Upper lobe of right lung (tissue), 1 donor: Measurements from ENCODE around the gene OR2K2. TPM values are rescaled to one million over a fixed set of nuclear protein-coding genes. Genes with fewer than 3 reads are reported as not detected.

Experiments
- ATAC-seq: fragments of 200-7000 bp; cut with Tn5 transposase; one replicate; pipeline ENCODE4 v1.9.1; 2020; ENCODE audit warnings: mild to moderate bottlenecking, moderate library complexity
- DNase-seq: peaks from one replicate; pipeline ENCODE4 v3.0.0-alpha.2; 2020
- H3K27ac ChIP-seq: fragments of 200-600 bp; one replicate; pipeline ENCODE4 v1.8.0; 2022
- H3K27me3 ChIP-seq: fragments of 200-600 bp; one replicate; pipeline ENCODE4 v1.8.0; 2022; ENCODE audit warnings: mild to moderate bottlenecking
- H3K36me3 ChIP-seq: fragments of 200-600 bp; one replicate; pipeline ENCODE4 v1.8.0; 2022
- H3K4me1 ChIP-seq: fragments of 200-600 bp; one replicate; pipeline ENCODE4 v1.8.0; 2022
- H3K4me3 ChIP-seq: fragments of 200-600 bp; one replicate; pipeline ENCODE4 v1.8.0; 2022; ENCODE audit warnings: mild to moderate bottlenecking
- H3K9me3 ChIP-seq: fragments of 200-600 bp; one replicate; pipeline ENCODE4 v1.8.0; 2022
- intact Hi-C: fragments of 100-400 bp; cut with DNase I; formaldehyde crosslinking; loops from one replicate; pipeline ENCODE4 v1.11.0; 2022
- long read RNA-seq: library from polyadenylated mRNA; unstranded; transcript quantifications from one replicate; pipeline ENCODE4 v2.0.0, GENCODE V29; 2021
- total RNA-seq: library from RNA; stranded (reverse); fragmentation: NEBNext Ultra II Directional; extraction: Animal tissue kit (Norgen Biotek cat#: 25700); gene quantifications from one replicate; pipeline ENCODE4 v1.2.1, GENCODE V29; 2021
- TF ChIP-seq, protein P1 (sequence below): fragments of 200-600 bp; IDR thresholded peaks from one replicate; pipeline ENCODE4 v1.8.0; 2022; ENCODE audit warnings: antibody characterized with exemption
- donor health status: DM: no; HTN: yes; CAD: no; lungs with severe emphysema.

Gene OR2K2, protein sequence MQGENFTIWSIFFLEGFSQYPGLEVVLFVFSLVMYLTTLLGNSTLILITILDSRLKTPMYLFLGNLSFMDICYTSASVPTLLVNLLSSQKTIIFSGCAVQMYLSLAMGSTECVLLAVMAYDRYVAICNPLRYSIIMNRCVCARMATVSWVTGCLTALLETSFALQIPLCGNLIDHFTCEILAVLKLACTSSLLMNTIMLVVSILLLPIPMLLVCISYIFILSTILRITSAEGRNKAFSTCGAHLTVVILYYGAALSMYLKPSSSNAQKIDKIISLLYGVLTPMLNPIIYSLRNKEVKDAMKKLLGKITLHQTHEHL
- total RNA-seq, result not detected
- long read RNA-seq, result 0 reads

- intact Hi-C loops, result no loop called here
- TF ChIP-seq, protein P1, sequence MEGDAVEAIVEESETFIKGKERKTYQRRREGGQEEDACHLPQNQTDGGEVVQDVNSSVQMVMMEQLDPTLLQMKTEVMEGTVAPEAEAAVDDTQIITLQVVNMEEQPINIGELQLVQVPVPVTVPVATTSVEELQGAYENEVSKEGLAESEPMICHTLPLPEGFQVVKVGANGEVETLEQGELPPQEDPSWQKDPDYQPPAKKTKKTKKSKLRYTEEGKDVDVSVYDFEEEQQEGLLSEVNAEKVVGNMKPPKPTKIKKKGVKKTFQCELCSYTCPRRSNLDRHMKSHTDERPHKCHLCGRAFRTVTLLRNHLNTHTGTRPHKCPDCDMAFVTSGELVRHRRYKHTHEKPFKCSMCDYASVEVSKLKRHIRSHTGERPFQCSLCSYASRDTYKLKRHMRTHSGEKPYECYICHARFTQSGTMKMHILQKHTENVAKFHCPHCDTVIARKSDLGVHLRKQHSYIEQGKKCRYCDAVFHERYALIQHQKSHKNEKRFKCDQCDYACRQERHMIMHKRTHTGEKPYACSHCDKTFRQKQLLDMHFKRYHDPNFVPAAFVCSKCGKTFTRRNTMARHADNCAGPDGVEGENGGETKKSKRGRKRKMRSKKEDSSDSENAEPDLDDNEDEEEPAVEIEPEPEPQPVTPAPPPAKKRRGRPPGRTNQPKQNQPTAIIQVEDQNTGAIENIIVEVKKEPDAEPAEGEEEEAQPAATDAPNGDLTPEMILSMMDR, result no peak
- Histone ChIP-seq H3K27ac (no peak within 1 kb of the TSS), H3K9me3 (no peaks in the 10 kb centered on the region), H3K36me3 (no peaks in the 10 kb centered on the region), H3K4me3 (no peak within 1 kb of the TSS), H3K4me1 (no peaks in the 10 kb centered on the region), H3K27me3 (no peaks in the 10 kb centered on the region)
- ATAC-seq, result no peak
- DNase-seq, result no peak
Observed at GRCh38 chr9:111330124-111330523, at the start of gene OR2K2. Gene OR2K2, minus strand, starts transcription at chr9:111330224. Its CDS starts 1,791 bp downstream, at chr9:111328433.

DNA sequence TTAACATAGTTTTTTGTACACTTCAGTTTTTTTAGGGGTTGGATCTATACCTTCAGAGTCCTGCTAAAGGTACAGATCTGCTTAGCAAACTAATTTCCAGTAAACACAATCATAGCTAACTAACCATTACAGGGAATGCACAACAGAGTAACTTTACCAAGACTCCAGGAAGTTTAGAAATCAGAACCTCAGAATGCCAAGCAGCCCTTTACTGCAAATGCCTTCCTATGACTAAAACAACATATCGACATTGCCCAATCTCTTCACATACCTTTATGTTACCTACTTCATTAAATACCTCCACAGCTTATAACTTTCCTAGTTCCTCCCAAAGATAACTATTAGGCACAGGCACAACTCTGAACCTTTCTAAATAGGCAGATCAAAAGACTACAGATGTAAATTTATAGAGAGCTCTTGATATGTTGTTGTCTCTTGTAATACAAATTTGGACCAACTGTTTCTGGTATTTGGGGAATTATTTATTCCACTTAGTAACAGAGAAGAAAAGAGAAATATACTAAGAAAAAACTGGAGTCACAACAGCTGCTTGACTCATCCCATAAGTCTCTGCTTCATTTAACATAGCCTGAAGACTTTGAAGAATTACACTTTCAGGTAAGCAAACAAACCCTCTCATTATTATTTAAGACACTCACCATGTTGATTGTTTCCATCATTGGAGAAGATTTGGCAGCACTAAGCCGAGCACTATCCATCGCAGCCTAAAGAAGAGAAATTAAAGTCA is 46.0 kb upstream of the OR2K2 start:
- TF ChIP-seq, protein P1, result no peak
- H3K27me3 ChIP-seq, result no peaks in the 10 kb centered on the region
- DNase-seq, result no peak
- H3K27ac ChIP-seq, result no peak overlapping the region
- H3K9me3 ChIP-seq, result no peaks in the 10 kb centered on the region
- no peak overlapping the region for H3K4me3 ChIP-seq
- intact Hi-C loops, result no loop called here
- peaks cover 93% of the 10 kb centered on the region for H3K36me3 ChIP-seq
- ATAC-seq, result no peak
- H3K4me1 ChIP-seq, result no peaks in the 10 kb centered on the region

DNA sequence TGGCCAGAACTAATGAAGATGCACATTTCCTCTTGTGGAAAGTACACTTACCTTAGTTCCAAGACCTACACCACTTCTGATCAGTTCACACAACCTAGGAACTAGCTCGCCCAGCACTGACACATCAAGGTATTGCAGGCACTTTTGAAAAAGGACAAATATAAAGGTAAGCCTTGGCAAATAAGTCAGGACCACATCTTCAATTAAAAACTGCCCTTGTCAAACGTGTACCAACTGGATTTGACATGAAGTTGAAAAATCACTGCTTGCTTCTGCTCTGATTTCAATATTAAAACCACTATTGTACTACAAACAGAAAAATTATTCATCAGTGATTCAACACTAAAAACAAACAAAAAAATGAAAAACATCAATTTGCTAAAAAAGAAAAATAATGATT is 45.0 kb upstream of the OR2K2 start:
- Histone ChIP-seq H3K4me3 (no peak overlapping the region), H3K36me3 (peaks cover 94% of the 10 kb centered on the region), H3K4me1 (no peaks in the 10 kb centered on the region), H3K27me3 (no peaks in the 10 kb centered on the region), H3K9me3 (no peaks in the 10 kb centered on the region), H3K27ac (no peak overlapping the region)
- intact Hi-C loops, result no loop called here
- TF ChIP-seq, protein P1, result no peak
- ATAC-seq (no peak), DNase-seq (no peak)

DNA sequence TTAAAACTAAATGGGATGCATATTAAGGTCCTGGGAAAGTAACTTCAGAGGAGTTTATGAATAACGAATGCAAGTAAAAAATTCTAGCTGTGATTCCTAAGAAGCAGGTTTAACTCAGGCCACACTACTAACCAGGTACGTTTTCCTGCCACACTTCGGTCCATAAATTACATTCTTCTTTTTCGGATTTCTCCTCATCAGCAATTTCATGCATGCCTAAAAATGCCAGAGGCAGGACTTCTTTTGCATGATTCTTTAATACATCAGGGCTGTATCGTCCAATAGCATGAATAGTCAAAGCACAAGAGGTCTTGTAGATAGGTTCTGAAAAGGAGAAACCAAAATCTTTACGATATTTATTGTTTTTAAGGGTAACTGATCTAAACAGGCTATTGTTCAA is 42.3 kb upstream of the OR2K2 start:
- Histone ChIP-seq H3K4me1 (no peaks in the 10 kb centered on the region), H3K9me3 (no peaks in the 10 kb centered on the region), H3K27ac (no peak overlapping the region), H3K4me3 (no peak overlapping the region), H3K36me3 (peaks cover 98% of the 10 kb centered on the region), H3K27me3 (no peaks in the 10 kb centered on the region)
- intact Hi-C loops, result no loop called here
- no peak for ATAC-seq
- DNase-seq, result no peak
- TF ChIP-seq, protein P1, result no peak

DNA sequence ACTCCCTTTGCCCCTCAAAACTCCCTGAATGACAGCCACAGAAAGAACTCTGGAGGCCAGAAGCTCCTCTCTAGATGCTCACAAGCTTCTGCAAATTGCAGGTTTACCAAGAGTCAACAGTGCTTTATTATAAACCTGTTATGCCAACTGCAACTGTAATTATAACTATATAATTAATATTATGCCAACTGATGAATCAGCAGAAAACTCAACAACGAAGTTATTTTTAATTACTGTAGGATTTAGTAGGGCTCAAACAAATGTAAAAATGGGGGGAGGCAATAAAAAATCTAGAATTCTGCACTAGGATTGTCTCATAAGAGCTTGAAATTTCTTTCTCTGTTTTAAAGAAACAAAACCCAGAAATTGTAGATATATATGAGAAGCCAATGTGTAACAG is 37.0 kb upstream of the OR2K2 start:
- Histone ChIP-seq H3K4me3 (no peak overlapping the region), H3K4me1 (no peaks in the 10 kb centered on the region), H3K9me3 (no peaks in the 10 kb centered on the region), H3K27ac (no peak overlapping the region), H3K36me3 (peaks cover 100% of the 10 kb centered on the region), H3K27me3 (no peaks in the 10 kb centered on the region)
- ATAC-seq (no peak), DNase-seq (no peak)
- intact Hi-C loops, result no loop called here
- TF ChIP-seq, protein P1, result no peak
